ENCODE measurements around the gene ANKRD28. TPM values are rescaled to one million over a fixed set of nuclear protein-coding genes. Genes with fewer than 3 reads are reported as not detected.

Gene ANKRD28
- total and polyA plus RNA-seq, 9 donors = 21.2 to 79.4 (median 43.8) TPM

DNA sequence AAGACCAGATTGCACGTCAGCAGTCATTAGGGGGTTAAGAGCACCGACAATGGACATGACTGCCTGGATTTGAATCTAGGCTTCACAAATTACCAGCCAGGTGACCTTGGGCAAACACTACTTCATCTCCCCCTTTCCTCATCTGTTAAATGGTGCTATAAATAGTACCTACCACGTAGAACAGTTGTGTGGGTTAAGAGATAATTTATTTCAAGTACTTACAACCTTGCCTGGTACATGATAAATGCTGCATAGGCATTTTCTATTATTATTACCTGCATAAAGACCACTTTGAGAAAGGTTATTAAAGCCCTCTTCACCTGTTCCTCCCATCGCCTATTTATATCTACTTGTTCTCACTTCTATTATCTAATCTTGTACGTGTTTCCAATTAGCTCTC lies 131.5 kb downstream of the ANKRD28 start:
- H3K27ac ChIP-seq = no peak overlapping the region
- no peak overlapping the region for H3K4me3 ChIP-seq
- H3K36me3 ChIP-seq = no peaks in the 10 kb centered on the region
- no peaks in the 10 kb centered on the region for H3K27me3 ChIP-seq
- DNase-seq = no peak
- 75 to 85% (median 84%) methylated on average over 5 of the region's 5 CpGs for WGBS, 3 donors
- no peaks in the 10 kb centered on the region for H3K9me3 ChIP-seq
- H3K4me1 ChIP-seq (ENCODE audit: insufficient read depth) = no peaks in the 10 kb centered on the region
- intact Hi-C loops (cut with DNase I) = no loop called here
- TF ChIP-seq, protein P1, sequence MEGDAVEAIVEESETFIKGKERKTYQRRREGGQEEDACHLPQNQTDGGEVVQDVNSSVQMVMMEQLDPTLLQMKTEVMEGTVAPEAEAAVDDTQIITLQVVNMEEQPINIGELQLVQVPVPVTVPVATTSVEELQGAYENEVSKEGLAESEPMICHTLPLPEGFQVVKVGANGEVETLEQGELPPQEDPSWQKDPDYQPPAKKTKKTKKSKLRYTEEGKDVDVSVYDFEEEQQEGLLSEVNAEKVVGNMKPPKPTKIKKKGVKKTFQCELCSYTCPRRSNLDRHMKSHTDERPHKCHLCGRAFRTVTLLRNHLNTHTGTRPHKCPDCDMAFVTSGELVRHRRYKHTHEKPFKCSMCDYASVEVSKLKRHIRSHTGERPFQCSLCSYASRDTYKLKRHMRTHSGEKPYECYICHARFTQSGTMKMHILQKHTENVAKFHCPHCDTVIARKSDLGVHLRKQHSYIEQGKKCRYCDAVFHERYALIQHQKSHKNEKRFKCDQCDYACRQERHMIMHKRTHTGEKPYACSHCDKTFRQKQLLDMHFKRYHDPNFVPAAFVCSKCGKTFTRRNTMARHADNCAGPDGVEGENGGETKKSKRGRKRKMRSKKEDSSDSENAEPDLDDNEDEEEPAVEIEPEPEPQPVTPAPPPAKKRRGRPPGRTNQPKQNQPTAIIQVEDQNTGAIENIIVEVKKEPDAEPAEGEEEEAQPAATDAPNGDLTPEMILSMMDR (IDR thresholded peaks at IDR 0.05) = no peak
- TF ChIP-seq EP300 (IDR thresholded peaks at IDR 0.05) (no peak), POLR2A (IDR thresholded peaks at IDR 0.05) (no peak)

- TF ChIP-seq, protein P1 (IDR thresholded peaks at IDR 0.05) = no peak
- TF ChIP-seq EP300 (IDR thresholded peaks at IDR 0.05) = no peak
- no peak for TF ChIP-seq POLR2A (IDR thresholded peaks at IDR 0.05)
- DNase-seq = no peak
- no peaks in the 10 kb centered on the region for H3K9me3 ChIP-seq
- no peaks in the 10 kb centered on the region for H3K36me3 ChIP-seq
- no peaks in the 10 kb centered on the region for H3K4me1 ChIP-seq (ENCODE audit: insufficient read depth)
- H3K27ac ChIP-seq = no peak overlapping the region
- intact Hi-C loops (cut with DNase I) = no loop called here
- WGBS, 3 donors = 92 to 97% (median 93%) methylated on average over 5 of the region's 5 CpGs
- no peak overlapping the region for H3K4me3 ChIP-seq
- H3K27me3 ChIP-seq = no peaks in the 10 kb centered on the region
Measured at GRCh38 chr3:15665510-15666150, 132.1 kb downstream of the ANKRD28 start.

GRCh38 chr3:15664144-15664543 lies 133.6 kb downstream of the ANKRD28 start:
- H3K27me3 ChIP-seq = no peaks in the 10 kb centered on the region
- no peak overlapping the region for H3K4me3 ChIP-seq
- 90 to 92% (median 91%) methylated on average over 1 of the region's 1 CpG for WGBS, 3 donors
- TF ChIP-seq, protein P1 (IDR thresholded peaks at IDR 0.05) = no peak
- no peaks in the 10 kb centered on the region for H3K9me3 ChIP-seq
- intact Hi-C loops (cut with DNase I) = no loop called here
- no peak overlapping the region for H3K27ac ChIP-seq
- no peaks in the 10 kb centered on the region for H3K4me1 ChIP-seq (ENCODE audit: insufficient read depth)
- no peak for DNase-seq
- H3K36me3 ChIP-seq = no peaks in the 10 kb centered on the region

GRCh38 chr3:15660055-15660935 lies 137.5 kb downstream of the ANKRD28 start:
- TF ChIP-seq, protein P1 (IDR thresholded peaks at IDR 0.05) = no peak
- TF ChIP-seq EP300 (IDR thresholded peaks at IDR 0.05) (no peak), POLR2A (IDR thresholded peaks at IDR 0.05) (no peak)
- DNase-seq = no peak
- no peaks in the 10 kb centered on the region for H3K27me3 ChIP-seq
- H3K36me3 ChIP-seq = no peaks in the 10 kb centered on the region
- H3K9me3 ChIP-seq = peaks cover 0 to 4% of the 10 kb centered on the region in 2 donors
- H3K4me1 ChIP-seq (ENCODE audit: insufficient read depth) = no peaks in the 10 kb centered on the region
- intact Hi-C loops (cut with DNase I) = no loop called here
- no peak overlapping the region for H3K4me3 ChIP-seq
- 81 to 87% (median 83%) methylated on average over 7 of the region's 7 CpGs for WGBS, 3 donors
- H3K27ac ChIP-seq = no peak overlapping the region

Measured in ovary (tissue), 9 donors.